GM18520 (cell line): ENCODE results near the gene ZNF678.
"Not testable (repeated sequence)": the region's sequence is repeated elsewhere in the genome, so short reads cannot be mapped to it uniquely, and the experiment has no call there.

Experiments
- ATAC-seq: cut with Tn5 transposase; IDR thresholded peaks from one replicate; pipeline ENCODE4 v1.9.1; 2021; ENCODE audit not compliant: unreplicated experiment

The ZNF678 gene

GRCh38 chr1:227709451-227709850 lies 146.1 kb downstream of the ZNF678 start:
- no peak for ATAC-seq

DNA sequence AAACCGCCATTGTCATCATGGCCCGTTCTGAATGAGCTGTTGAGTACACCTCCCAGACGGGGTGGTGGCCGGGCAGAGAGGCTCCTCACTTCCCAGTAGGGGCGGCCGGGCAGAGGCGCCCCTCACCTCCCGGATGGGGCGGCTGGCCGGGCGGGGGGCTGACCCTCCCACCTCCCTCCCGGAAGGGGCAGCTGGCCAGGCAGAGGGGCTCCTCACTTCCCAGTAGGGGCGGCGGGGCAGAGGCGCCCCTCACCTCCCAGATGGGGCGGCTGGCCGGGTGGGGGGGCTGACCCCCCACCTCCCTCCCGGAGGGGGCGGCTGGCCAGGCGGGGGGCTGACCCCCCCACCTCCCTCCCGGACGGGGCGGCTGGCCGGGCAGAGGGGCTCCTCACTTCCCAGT lies 147.1 kb downstream of the ZNF678 start:
- ATAC-seq, result not testable (repeated sequence)

- ATAC-seq, result no peak
Observed at GRCh38 chr1:227712648-227713047, 149.3 kb downstream of the ZNF678 start.

DNA sequence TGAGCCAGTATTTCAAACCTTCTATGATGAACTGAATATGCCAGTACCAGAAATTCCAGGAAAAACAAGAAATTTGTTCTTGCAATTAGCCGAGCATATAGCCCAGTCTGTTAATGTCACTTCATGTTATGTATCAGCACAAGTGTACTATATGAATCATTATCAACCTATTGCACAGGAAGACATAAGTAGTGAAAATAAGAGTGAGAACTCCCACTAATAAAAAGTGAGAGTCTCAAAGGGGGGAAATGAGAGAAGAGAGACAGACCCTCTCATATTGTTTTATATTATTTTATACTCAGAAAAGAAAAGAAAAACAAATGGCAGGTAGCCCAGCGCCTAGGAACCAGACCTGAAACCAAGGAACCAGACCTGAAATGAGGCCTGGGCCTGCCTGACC lies 155.6 kb downstream of the ZNF678 start:
- no peak for ATAC-seq

GRCh38 chr1:227723474-227723873 lies 160.1 kb downstream of the ZNF678 start:
- no peak for ATAC-seq

DNA sequence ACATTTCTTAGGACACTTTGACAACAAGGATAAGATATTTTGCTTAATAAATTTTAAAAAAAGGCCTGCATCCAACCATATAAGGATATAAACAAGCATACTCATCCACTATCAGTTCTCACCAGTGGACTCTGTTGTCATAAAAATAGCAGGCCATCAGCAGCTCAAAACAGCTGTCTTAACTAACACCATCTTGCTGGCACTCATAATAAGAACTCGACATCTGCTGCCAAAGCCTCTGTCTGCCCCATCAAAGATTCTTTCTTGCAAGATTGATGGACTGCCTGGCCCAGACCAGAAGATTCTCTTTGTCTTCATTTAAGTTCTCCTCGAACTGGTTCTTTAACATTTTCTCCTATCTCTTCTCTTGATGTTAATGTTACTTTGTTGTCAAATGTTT lies 161.7 kb downstream of the ZNF678 start:
- ATAC-seq, result no peak

- no peak for ATAC-seq
Observed at GRCh38 chr1:227726318-227726717, 163.0 kb downstream of the ZNF678 start.
